GM12878 (cell line): ENCODE measurements around the gene BMP2K. TPM values are rescaled to one million over a fixed set of nuclear protein-coding genes. Genes with fewer than 3 reads are reported as not detected.
A peak's percentile ranks its signal among the peaks of the same experiment; 100 is the strongest.

Experiments used
- ATAC-seq: fragments of 200-7000 bp; cut with Tn5 transposase; 3 replicates; pipeline ENCODE4 v1.9.1; 2020; ENCODE audit warnings: mild to moderate bottlenecking, moderate library complexity
- BruUV-seq: library from RNA; stranded (reverse); fragments of 400-500 nt; replicated peaks from 2 replicates; lab custom pipeline; 2021; lab: Mats Ljungman, UMichigan
- CTCF ChIA-PET: fragments of 300-600 bp; sonication (Branson Sonifier 250); formaldehyde crosslinking; extraction: SDS; loops from one replicate; lab custom pipeline; 2021; ENCODE audit warnings: inconsistent platforms; lab: Yijun Ruan, JAX
- POLR2A ChIA-PET: fragments of 350-600 bp; formaldehyde crosslinking; extraction: SDS; loops from one replicate; lab custom pipeline; 2021; ENCODE audit warnings: inconsistent platforms; lab: Charles Lee
- RAD21 ChIA-PET: fragments of 300-600 bp; sonication (Branson Sonifier 250); formaldehyde crosslinking; loops from one replicate; lab custom pipeline; 2023; ENCODE audit warnings: antibody characterized with exemption; ENCODE audit not compliant: unreplicated experiment; lab: Charles Lee
- SMC1A ChIA-PET: fragments of 300-600 bp; sonication (Branson Sonifier 250); formaldehyde crosslinking; loops from one replicate; lab custom pipeline; 2023; ENCODE audit not compliant: unreplicated experiment, uncharacterized antibody; lab: Charles Lee
- DNase-seq: peaks from one replicate; pipeline ENCODE4 v3.0.0-alpha.2; 2011; ENCODE audit warnings: low read depth, low spot score
- FAIRE-seq: peaks from 3 replicates; lab custom pipeline; 2011; peaks lifted over from hg19 to GRCh38; lab: Jason Lieb, UNC
- H2AFZ ChIP-seq: 2 replicates; pipeline ENCODE4 v1.6.0; 2011; ENCODE audit warnings: low read depth, low read length, control low read depth; ENCODE audit not compliant: control insufficient read depth
- H3K27ac ChIP-seq: 2 replicates; pipeline ENCODE4 v1.5.1; 2011; ENCODE audit warnings: control low read depth; ENCODE audit not compliant: control insufficient read depth, insufficient read depth
- H3K27me3 ChIP-seq, 2 experiments: replicated peaks in 1 of 2; 2 replicates each; pipeline versions ENCODE4 v1.6.0 to v1.6.1; 2011; ENCODE audit warnings: low read length in 1 of 2; ENCODE audit not compliant: control insufficient read depth in 2 of 2, insufficient read depth in 2 of 2
- H3K36me3 ChIP-seq, 2 experiments: 2 replicates each; pipeline ENCODE4 v1.5.1; 2011; ENCODE audit warnings: low read length in 1 of 2; ENCODE audit not compliant: control insufficient read depth in 2 of 2, insufficient read depth in 2 of 2
- H3K4me1 ChIP-seq: 2 replicates; pipeline ENCODE4 v1.6.1; 2011; ENCODE audit warnings: mild to moderate bottlenecking, low read length, moderate library complexity, mixed read lengths; ENCODE audit not compliant: control insufficient read depth, insufficient read depth
- H3K4me2 ChIP-seq: 2 replicates; pipeline ENCODE4 v1.6.0; 2011; ENCODE audit warnings: control low read depth; ENCODE audit not compliant: control insufficient read depth, insufficient read depth
- H3K4me3 ChIP-seq: fragments of 200-600 bp; sonication (generic); 2 replicates; pipeline ENCODE4 v1.5.1; 2016
- H3K79me2 ChIP-seq: 2 replicates; pipeline ENCODE4 v1.6.0; 2011; ENCODE audit warnings: low read length; ENCODE audit not compliant: control insufficient read depth, insufficient read depth
- H3K9ac ChIP-seq: 2 replicates; pipeline ENCODE4 v1.8.0; 2011; ENCODE audit warnings: low read length, control low read depth, mixed read lengths; ENCODE audit not compliant: control insufficient read depth, insufficient read depth
- H3K9me3 ChIP-seq: replicated peaks from 3 replicates; pipeline ENCODE4 v1.5.1; 2011; ENCODE audit warnings: mild to moderate bottlenecking, low read length; ENCODE audit not compliant: control insufficient read depth, insufficient read depth
- H4K20me1 ChIP-seq: 2 replicates; pipeline ENCODE4 v1.6.0; 2011; ENCODE audit not compliant: control insufficient read depth, insufficient read depth
- ASH2L ChIP-seq: fragments of 300-600, 200-600 bp; sonication (generic); IDR thresholded peaks from 2 replicates; pipeline ENCODE4 v1.6.1; 2017; ENCODE audit warnings: low read depth, mild to moderate bottlenecking, borderline replicate concordance
- ATF3 ChIP-seq: IDR thresholded peaks from 2 replicates; pipeline ENCODE4 v1.6.1; 2011; ENCODE audit warnings: low read depth, mild to moderate bottlenecking, low read length, moderate library complexity, borderline replicate concordance; ENCODE audit errors: extremely low read depth
- BCL11A ChIP-seq: IDR thresholded peaks from 2 replicates; pipeline ENCODE4 v1.6.1; 2011; ENCODE audit warnings: low read depth, low read length
- BRCA1 ChIP-seq: IDR thresholded peaks from 2 replicates; pipeline ENCODE4 v1.6.1; 2011; ENCODE audit warnings: low read depth, low read length, improper control_type of control experiment
- CBX5 ChIP-seq: sonication (generic); IDR thresholded peaks from 2 replicates; pipeline ENCODE4 v1.6.1; 2016; ENCODE audit warnings: low read depth, moderate library complexity, mild to moderate bottlenecking, inconsistent platforms
- CHD4 ChIP-seq: fragments of 200-600 bp; sonication (generic); IDR thresholded peaks from 2 replicates; pipeline ENCODE4 v1.6.1; 2016; ENCODE audit warnings: mild to moderate bottlenecking
- EED ChIP-seq: sonication (generic); IDR thresholded peaks from 2 replicates; pipeline ENCODE4 v1.6.1; 2016; ENCODE audit warnings: antibody characterized with exemption, low read depth
- ETV6 ChIP-seq, 2 experiments: fragments of 450-650 bp in 1 of 2; IDR thresholded peaks in 1 of 2; conservative IDR thresholded peaks in 1 of 2; 2 replicates each; pipeline ENCODE4 v1.6.1; 2014; ENCODE audit warnings: antibody characterized with exemption in 1 of 2, borderline replicate concordance in 1 of 2, low read depth in 1 of 2, mild to moderate bottlenecking in 1 of 2, moderate library complexity in 1 of 2
- IRF4 ChIP-seq: IDR thresholded peaks from 2 replicates; pipeline ENCODE4 v1.6.1; 2011; ENCODE audit warnings: low read depth, low read length
- KLF5 ChIP-seq: fragments of 450-650 bp; IDR thresholded peaks from 2 replicates; pipeline ENCODE4 v1.6.1; 2014; ENCODE audit warnings: mild to moderate bottlenecking; ENCODE audit not compliant: partially characterized antibody
- NFYB ChIP-seq: IDR thresholded peaks from 2 replicates; pipeline ENCODE4 v1.6.1; 2011; ENCODE audit warnings: low read depth, mild to moderate bottlenecking, low read length, improper control_type of control experiment, moderate library complexity; ENCODE audit not compliant: insufficient read depth
- PAX5 ChIP-seq: IDR thresholded peaks from 2 replicates; pipeline ENCODE4 v1.6.1; 2011; ENCODE audit warnings: low read depth, low read length, borderline replicate concordance
- PKNOX1 ChIP-seq: fragments of 450-650 bp; IDR thresholded peaks from 2 replicates; pipeline ENCODE4 v1.6.1; 2016; ENCODE audit warnings: mild to moderate bottlenecking
- SP1 ChIP-seq: IDR thresholded peaks from one replicate; pipeline ENCODE4 v1.6.1; 2011; ENCODE audit warnings: low read depth, low read length
- SPI1 ChIP-seq: IDR thresholded peaks from 2 replicates; pipeline ENCODE4 v1.6.1; 2011; ENCODE audit warnings: low read depth, mild to moderate bottlenecking, low read length, moderate library complexity, borderline replicate concordance; ENCODE audit not compliant: insufficient read depth
- TBL1XR1 ChIP-seq: IDR thresholded peaks from 2 replicates; pipeline ENCODE4 v1.6.1; 2012; ENCODE audit warnings: low read depth, low read length, improper control_type of control experiment
- TCF7 ChIP-seq: IDR thresholded peaks from 2 replicates; pipeline ENCODE4 v1.6.1; 2014; ENCODE audit warnings: antibody characterized with exemption, borderline replicate concordance
- USF1 ChIP-seq: IDR thresholded peaks from 2 replicates; pipeline ENCODE4 v1.6.1; 2011; ENCODE audit warnings: borderline replicate concordance, low read depth, mild to moderate bottlenecking, moderate library complexity, mixed read lengths, low read length; ENCODE audit not compliant: insufficient read depth; ENCODE audit errors: extremely low read length
- WRNIP1 ChIP-seq: IDR thresholded peaks from 2 replicates; pipeline ENCODE4 v1.6.1; 2011; ENCODE audit warnings: low read depth, low read length, improper control_type of control experiment, borderline replicate concordance
- YY1 ChIP-seq: IDR thresholded peaks from 2 replicates; pipeline ENCODE4 v1.6.1; 2011; ENCODE audit warnings: low read depth, mild to moderate bottlenecking, low read length
- WGBS: methylation state at CpG from one replicate; pipeline ENCODE4 v1.1.6; 2016; ENCODE audit warnings: low lambda C conversion rate; ENCODE audit not compliant: insufficient replicate concordance, insufficient coverage; ENCODE audit errors: missing lambda C conversion rate; 5-methylcytosine and 5-hydroxymethylcytosine counted together
- in situ Hi-C: fragments of 300-500 bp; cut with MboI; formaldehyde crosslinking; loops from 9 replicates; pipeline ENCODE4 v1.14.3; 2018; ENCODE audit warnings: mixed read lengths
- intact Hi-C: fragments of 100-400 bp; cut with micrococcal nuclease; formaldehyde crosslinking; loops from one replicate; pipeline ENCODE4 v1.14.2; 2022; ENCODE audit not compliant: unreplicated experiment
- polyA plus RNA-seq, 11 experiments: library from polyadenylated mRNA; depleted of rRNA in 4 of 11; unstranded in 6 of 11; stranded (reverse) in 5 of 11; fragments of >200 nt; fragmentation: Nextera tagmentation in 4 of 11; fragmentation: Illumina TruSeq in 1 of 11; extraction: Ambion mirVana in 4 of 11; extraction: Trizol in 1 of 11; gene quantifications; 1 replicate in 1 of 11; 2 replicates in 10 of 11; pipeline versions ENCODE4 v1.2.1 to v1.2.3, GENCODE V29; 2011 to 2016; ENCODE audit warnings: inconsistent platforms in 2 of 11, missing spikeins in 2 of 11, low read depth in 1 of 11
- total RNA-seq, 4 experiments: library from RNA; depleted of rRNA in 3 of 4; stranded (reverse); fragments of >200 nt in 3 of 4; fragmentation: Illumina TruSeq in 1 of 4; extraction: Trizol in 1 of 4; gene quantifications; 2 replicates each; pipeline versions ENCODE4 v1.2.1 to v1.2.3, GENCODE V29; 2013 to 2021

Gene BMP2K
- total and polyA plus RNA-seq, 10 of the 15 experiments (the other 5 are each of a cell fraction or from before 2014, with no cell fraction given): 3.3 to 84.6 (median 24.8) TPM

DNA sequence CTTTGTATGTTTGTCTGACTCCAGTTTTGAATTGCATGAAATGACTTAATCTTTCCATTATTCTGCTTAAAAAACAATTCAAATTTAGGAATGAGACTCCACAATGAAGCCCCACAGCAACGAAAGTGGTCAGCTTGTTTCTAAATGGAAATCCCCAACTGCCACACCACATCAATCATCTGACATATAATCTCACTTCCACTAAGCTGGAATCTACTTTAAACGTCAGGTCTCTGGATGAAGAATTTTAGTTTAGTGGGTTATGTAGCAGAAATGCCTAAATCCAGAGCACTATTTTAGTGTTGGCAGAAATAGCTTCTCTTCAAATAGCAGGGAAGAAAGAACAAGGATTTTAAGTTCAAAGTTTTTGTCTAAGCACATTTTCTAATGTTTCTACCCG lies 1.7 kb upstream of the BMP2K start (continued):
- TF ChIP-seq CHD4 (no peak), ETV6 (conservative IDR thresholded peaks at IDR 0.05 in 1 of 2, IDR thresholded peaks at IDR 0.05 in 1 of 2; ENCODE audit: borderline replicate concordance in 1 of 2, low read depth in 1 of 2) (peak in 1 of 2 experiments; percentile 7; a peak in 1 of 4 replicates), ASH2L (no peak), SP1 (no peak), BCL11A (peak; percentile 59; the same call in 1 of the 2 replicates), IRF4 (peak; percentile 15; the same call in 1 of the 2 replicates), PAX5 (peak; percentile 53; the same call in 1 of the 2 replicates), TCF7 (peak; percentile 92)

- H3K4me2 ChIP-seq: peak overlapping the region; percentile 93
- ChIA-PET SMC1A (interaction anchor here (0.9 to 8.3 kb wide), 7 partner anchors 9 to 162 kb away, joined by 3 to 80 read pairs (median 11); no protein-coding TSS in a partner anchor), RAD21 (interaction anchor here (1.0 to 2.8 kb wide), 9 partner anchors 9 to 163 kb away, joined by 3 to 12 read pairs (median 7); no protein-coding TSS in a partner anchor), POLR2A (interaction anchor here (1.4 to 1.9 kb wide), 8 partner anchors 22 to 162 kb away, joined by 4 to 7 read pairs (median 5); no protein-coding TSS in a partner anchor), CTCF (interaction anchor here (0.6 to 6.0 kb wide), 5 partner anchors 65 to 183 kb away, joined by 3 to 24 read pairs (median 3); no protein-coding TSS in a partner anchor)
- TSS peak; percentile 96 for BruUV-seq
- H3K4me1 ChIP-seq: peaks cover 20% of the 10 kb centered on the region
- intact Hi-C loops: loop anchor here (2.0 to 5.0 kb wide), 5 partner anchors 38 to 163 kb away; no protein-coding TSS in a partner anchor
- in situ Hi-C loops: no loop called here
- peak overlapping the region; percentile 91 for H3K9ac ChIP-seq
- H3K36me3 ChIP-seq: no peaks in the 10 kb centered on the region
- peak overlapping the region; percentile 61 for H2AFZ ChIP-seq
- H3K9me3 ChIP-seq: no peaks in the 10 kb centered on the region
- ATAC-seq (peak; percentile 65), FAIRE-seq (no peak), DNase-seq (no peak)
- H3K27me3 ChIP-seq: no peaks in the 10 kb centered on the region
- 2% methylated on average over 45 of the region's 54 CpGs for WGBS
- H4K20me1 ChIP-seq: no peaks in the 10 kb centered on the region
- peak overlapping the region; percentile 80 for H3K27ac ChIP-seq
- peaks cover 45% of the 10 kb centered on the region for H3K79me2 ChIP-seq
- peak overlapping the region; percentile 99 for H3K4me3 ChIP-seq
- TF ChIP-seq ETV6 (conservative IDR thresholded peaks at IDR 0.05 in 1 of 2, IDR thresholded peaks at IDR 0.05 in 1 of 2; ENCODE audit: borderline replicate concordance in 1 of 2, low read depth in 1 of 2): no peak
- TF ChIP-seq USF1: peak; percentile 93
- TF ChIP-seq NFYB: no peak
- TF ChIP-seq EED: peak; percentile 73
- TF ChIP-seq CBX5: no peak
- no peak for TF ChIP-seq SPI1
- TF ChIP-seq WRNIP1: no peak
- no peak for TF ChIP-seq TBL1XR1
- no peak for TF ChIP-seq PKNOX1
- no peak for TF ChIP-seq BRCA1
- peak; percentile 55 for TF ChIP-seq YY1
- peak; percentile 84 for TF ChIP-seq ATF3
- TF ChIP-seq BCL11A: no peak
- TF ChIP-seq KLF5: no peak
Observed at GRCh38 chr4:78775303-78776078, 659 bp upstream of the BMP2K start.
